GM12872 (cell line): ENCODE measurements around the gene SNX20.

Experiments
- TF ChIP-seq, protein P1 (sequence below): IDR thresholded peaks from 3 replicates; pipeline ENCODE4 v1.5.1; 2011; ENCODE audit warnings: low read depth, mild to moderate bottlenecking, low read length, moderate library complexity; ENCODE audit not compliant: insufficient read depth

Gene SNX20, protein sequence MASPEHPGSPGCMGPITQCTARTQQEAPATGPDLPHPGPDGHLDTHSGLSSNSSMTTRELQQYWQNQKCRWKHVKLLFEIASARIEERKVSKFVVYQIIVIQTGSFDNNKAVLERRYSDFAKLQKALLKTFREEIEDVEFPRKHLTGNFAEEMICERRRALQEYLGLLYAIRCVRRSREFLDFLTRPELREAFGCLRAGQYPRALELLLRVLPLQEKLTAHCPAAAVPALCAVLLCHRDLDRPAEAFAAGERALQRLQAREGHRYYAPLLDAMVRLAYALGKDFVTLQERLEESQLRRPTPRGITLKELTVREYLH

DNA sequence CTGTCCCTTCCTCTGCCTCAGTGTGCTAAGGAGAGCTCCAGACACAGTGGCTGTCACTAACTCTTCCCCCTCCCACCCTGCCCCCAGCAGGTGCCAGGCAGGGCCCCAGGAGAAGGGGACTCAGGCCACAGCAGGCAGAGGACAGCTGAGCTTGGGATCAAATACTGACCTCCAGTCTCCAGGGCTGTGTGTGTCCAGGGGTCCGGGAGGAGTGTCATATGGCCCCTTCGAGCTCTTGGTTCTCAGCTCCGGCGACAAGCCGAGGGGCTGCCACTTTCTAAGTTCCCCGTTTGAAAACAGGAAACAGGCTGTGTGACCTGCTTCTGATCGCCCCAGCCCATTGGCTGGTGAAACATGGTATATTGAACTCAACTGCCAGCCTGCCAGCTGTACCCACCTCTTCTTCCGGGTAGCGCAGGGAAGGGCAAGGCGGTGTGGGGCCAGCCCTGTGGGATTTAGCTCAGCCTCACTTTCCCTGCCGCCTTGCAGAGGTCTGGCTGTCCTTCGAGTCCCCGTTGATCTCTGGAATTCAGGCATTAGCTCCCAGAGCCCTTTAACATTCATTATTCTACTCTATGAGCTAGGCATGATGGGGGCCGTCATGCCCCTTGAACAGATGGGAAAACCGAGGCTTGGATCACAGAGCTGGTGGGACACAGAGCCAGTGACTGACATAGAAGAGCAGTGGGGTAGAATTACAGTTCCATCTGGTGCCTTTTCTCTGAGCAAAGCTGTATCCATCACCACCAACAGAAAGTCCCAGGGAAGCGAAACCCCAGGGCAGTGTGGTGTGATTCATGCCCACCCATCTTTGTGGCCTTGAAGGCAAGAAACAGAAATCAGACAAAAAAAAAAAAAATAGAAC is at the start of gene SNX20:
Gene SNX20, minus strand, starts transcription at position 292 of the 865 bp plus-strand sequence. CDS start 3,786 bp downstream, outside the sequence.
- TF ChIP-seq, protein P1, sequence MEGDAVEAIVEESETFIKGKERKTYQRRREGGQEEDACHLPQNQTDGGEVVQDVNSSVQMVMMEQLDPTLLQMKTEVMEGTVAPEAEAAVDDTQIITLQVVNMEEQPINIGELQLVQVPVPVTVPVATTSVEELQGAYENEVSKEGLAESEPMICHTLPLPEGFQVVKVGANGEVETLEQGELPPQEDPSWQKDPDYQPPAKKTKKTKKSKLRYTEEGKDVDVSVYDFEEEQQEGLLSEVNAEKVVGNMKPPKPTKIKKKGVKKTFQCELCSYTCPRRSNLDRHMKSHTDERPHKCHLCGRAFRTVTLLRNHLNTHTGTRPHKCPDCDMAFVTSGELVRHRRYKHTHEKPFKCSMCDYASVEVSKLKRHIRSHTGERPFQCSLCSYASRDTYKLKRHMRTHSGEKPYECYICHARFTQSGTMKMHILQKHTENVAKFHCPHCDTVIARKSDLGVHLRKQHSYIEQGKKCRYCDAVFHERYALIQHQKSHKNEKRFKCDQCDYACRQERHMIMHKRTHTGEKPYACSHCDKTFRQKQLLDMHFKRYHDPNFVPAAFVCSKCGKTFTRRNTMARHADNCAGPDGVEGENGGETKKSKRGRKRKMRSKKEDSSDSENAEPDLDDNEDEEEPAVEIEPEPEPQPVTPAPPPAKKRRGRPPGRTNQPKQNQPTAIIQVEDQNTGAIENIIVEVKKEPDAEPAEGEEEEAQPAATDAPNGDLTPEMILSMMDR = no peak

DNA sequence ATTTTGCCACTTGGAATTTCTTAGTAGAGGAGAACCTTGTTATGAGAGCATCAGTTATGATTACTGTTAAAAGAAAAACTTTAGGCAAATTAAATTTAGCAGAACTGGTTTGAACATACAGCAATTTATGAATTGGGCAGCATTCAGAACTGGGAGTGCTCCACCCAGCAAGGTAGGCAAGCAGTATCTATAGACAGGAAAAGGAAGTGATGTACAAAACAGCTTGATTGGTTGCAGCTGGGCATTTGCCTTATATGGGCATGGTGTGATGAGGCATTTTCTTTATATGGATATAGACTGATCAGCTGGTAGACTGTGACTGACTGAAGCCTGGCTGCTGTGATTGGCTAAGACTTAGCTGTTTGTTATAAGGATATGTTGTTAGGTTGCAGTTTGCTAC is 43.2 kb upstream of the SNX20 start:
- TF ChIP-seq, protein P1 = no peak

DNA sequence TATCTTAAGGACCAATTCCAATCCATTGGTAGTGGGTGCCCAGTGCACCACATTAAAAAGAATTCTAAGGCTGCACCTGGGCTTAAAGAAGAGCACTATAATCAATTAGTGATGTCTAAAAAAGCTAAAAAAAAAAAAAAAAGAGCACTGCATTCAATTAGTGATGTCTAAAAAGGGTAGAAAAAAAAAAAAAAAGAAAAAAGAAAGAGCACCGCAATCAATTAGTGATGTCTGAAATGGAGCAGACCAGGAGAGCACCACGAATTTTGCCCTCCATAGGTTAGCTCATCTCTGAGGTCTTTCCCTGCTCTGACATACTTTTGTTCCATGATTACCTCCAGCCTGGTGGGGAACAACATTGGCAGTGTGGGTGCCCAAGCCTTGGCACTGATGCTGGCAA is 41.8 kb upstream of the SNX20 start:
- TF ChIP-seq, protein P1 = no peak

DNA sequence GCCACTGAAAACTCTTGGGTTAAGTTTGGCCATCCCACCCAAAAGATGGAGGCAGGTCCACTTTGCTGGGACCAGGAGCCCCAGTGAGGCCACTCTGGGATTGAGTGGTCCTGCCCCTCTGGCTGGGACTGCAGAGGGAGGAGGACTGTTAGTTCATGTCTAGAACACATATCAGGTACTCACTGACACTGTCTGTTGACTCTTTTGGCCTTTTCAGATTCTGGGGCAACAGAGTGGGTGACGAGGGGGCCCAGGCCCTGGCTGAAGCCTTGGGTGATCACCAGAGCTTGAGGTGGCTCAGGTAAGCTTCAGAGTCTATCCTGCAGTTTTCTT is 41.3 kb upstream of the SNX20 start:
- TF ChIP-seq, protein P1 = no peak

DNA sequence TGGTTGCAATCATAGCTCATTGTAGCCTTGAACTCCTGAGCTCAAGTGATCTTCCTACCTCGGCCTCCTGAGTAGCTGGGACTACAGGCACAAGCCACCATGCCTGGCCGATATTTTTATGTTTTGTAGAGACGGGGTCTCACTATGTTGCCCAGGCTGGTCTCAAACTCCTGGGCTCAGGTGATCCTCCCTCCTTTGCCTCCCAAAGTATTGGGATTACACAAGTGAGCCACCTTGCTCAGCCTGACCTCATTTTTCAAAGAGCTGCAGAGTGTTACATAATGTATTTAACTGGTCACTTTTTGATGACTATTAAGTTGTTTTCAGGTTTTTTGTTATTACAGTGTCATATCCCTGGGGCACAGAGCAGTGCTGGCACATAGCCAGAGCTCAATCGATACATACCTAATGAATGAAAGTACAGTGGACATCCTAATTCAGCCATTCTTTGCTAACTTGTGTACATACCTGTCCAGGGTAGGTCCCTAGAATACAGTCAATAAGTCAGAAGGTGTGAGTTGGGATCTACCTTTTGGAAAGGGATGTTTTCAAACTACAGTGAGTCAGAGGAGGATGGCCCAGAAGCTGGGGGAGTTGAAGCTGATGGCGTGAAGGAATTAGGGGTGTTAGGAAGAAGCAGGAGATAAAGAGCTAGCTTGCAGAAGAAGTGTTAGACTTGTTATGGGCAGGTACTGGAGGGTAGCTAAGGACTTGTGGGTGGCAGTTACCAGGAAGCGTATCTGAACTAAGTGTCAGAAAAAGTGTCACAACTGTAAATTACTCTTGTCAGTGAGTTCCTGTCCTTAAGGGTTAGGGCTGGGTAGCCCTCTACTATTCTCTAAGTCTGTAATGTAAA is 40.7 kb upstream of the SNX20 start:
- TF ChIP-seq, protein P1 = no peak

DNA sequence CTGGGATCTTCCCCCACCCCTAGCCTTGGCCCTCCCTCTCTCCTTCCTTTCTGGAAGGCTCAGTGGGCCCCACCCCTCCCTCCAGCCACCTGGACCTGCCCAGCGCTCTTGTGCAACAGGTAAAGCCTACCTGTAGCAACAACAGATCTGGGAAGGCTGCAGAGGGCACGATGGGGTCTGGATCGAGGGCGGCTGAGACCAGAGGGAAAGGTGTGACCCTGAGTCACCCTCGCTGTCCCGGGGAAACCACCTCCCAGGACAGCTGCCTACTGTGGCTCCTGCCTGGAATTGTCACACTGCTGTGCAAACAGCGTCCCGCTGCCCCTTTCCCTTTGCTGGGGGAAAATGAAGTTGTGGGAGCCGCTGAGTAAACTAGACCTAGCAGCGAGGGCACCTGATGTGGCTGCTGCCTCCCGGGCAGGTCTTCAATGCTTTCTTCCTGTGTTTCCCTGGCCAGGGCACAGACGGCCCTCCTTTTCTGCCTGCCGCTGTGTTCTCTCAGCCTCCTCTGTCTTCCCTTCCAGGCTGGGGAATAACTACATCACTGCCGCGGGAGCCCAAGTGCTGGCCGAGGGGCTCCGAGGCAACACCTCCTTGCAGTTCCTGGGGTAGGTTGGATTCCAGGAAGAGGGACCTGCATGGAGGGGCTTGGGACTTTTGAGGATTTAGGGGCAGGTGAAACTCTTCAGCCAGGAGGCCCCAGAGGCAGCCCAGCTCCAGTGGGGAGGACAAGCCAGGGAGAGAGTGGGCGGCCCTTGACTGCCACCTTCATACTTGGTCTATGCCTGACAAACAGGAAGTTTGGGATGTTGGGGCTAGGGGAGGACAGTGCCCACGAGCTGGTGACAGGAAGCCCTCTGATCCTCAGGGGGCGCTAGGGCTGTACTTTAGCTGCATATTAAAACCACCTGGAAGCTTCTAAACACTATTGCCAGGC is 38.6 kb upstream of the SNX20 start:
- TF ChIP-seq, protein P1 = no peak
